Measurements from ENCODE around the gene NUP214.

The NUP214 gene

GRCh38 chr9:131227959-131228460 lies 102.6 kb downstream of the NUP214 start:
- no peak for DNase-seq (ENCODE audit: low read depth)
- no peak for TF ChIP-seq CTCF (IDR thresholded peaks at IDR 0.05; ENCODE audit: insufficient read depth, low read depth, low read length, missing control alignments)
- H3K4me3 ChIP-seq (ENCODE audit: low read length): no peak overlapping the region

DNA sequence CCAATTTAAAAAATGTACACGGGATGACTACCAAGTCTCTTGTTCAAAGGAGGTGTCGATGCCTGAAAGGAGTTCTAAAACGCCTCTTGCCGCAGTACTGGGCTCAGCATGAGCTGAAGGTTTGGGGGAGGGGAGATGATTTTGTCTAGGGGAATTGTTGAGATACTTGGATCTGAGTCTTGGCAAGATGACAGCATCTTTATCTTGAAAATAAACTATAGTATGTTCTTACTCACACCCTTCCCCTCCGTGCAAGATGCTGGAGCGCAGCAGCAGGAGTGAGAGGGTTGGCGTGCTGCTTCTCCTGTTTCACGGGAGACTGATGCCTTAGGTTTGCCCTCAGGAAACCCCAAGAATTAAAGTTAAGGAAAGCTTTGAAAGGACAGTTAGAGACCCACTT lies 103.6 kb downstream of the NUP214 start:
- no peak for TF ChIP-seq CTCF (IDR thresholded peaks at IDR 0.05; ENCODE audit: insufficient read depth, low read depth, low read length, missing control alignments)
- no peak for DNase-seq (ENCODE audit: low read depth)
- no peak overlapping the region for H3K4me3 ChIP-seq (ENCODE audit: low read length)

GRCh38 chr9:131233556-131233955 lies 108.2 kb downstream of the NUP214 start:
- TF ChIP-seq CTCF (IDR thresholded peaks at IDR 0.05; ENCODE audit: insufficient read depth, low read depth, low read length, missing control alignments): no peak
- no peak overlapping the region for H3K4me3 ChIP-seq (ENCODE audit: low read length)
- DNase-seq (ENCODE audit: low read depth): no peak

DNA sequence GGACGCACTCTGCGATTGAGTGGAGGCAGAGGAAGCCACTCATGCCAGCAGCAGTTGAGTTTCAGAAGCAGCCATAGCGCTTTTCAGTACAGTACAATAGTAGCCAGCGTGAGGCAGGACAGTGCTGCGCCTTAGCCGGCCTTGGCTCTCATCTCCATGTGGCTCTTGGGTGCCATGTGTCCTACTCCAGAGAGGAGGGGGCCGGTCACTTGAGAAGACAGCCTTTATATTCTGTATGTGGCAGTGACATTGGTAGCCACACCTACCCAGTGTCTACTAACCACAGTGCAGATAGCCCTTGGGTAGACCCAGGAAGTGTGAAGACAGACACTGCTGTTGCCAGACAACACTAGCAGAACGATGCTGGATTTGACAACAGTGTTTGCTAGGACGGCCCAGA lies 108.6 kb downstream of the NUP214 start:
- no peak for DNase-seq (ENCODE audit: low read depth)
- H3K4me3 ChIP-seq (ENCODE audit: low read length): no peak overlapping the region
- TF ChIP-seq CTCF (IDR thresholded peaks at IDR 0.05; ENCODE audit: insufficient read depth, low read depth, low read length, missing control alignments): no peak

DNA sequence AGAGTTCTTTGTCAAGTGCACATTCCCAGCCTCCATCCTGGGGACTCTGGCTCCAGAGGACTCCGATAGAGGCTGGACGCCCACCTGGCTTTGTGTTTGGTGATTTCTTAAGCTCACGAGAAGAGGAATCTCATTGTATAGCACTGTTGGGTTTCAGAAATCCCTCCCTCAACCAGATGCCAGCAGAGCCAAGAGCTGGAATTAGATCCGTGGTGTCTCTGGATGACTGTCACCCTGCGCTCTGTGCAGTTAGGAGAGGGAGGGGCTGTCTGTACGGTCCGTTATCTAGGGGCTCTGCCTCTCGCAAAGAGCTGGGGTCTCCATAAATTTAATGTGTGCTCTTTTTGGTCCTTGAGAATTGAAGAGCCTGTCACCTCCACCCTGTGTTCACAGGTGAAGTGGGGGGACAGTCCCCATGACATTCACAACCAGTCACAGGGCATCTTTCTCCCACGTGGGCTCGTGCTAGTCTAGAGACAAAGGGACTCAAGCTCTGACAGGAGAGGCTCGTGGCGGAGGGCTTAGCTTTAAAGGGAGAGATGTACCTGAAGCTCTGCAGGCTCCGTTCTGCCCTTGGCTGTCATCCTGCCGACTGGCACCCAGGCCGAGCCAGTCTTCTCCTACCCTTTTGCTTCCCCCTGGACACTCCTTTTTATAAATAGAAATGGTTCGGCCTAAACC lies 109.6 kb downstream of the NUP214 start:
- no peak overlapping the region for H3K4me3 ChIP-seq (ENCODE audit: low read length)
- DNase-seq (ENCODE audit: low read depth): no peak

DNA sequence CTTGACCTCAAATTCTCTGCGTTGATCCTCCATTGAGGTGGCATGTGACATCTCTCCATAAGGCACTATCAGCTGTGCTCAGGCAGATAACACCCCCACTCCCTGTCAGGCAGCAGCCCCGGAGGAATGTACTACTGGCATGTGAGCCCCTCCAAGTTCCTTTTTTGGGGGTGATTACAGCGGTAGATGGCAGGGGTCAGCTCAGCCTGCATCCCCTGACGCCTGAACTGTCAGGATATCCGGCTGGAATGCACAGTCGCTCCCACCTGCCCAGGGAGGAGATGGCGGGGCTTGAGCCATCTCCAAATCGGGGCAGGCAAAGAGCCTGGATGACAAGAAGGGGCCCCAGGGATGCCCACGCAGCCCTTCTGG lies 110.1 kb downstream of the NUP214 start:
- DNase-seq (ENCODE audit: low read depth): no peak
- H3K4me3 ChIP-seq (ENCODE audit: low read length): no peak overlapping the region
- TF ChIP-seq CTCF (IDR thresholded peaks at IDR 0.05; ENCODE audit: insufficient read depth, low read depth, low read length, missing control alignments): no peak

More for the DNA sequence above, 109.6 kb downstream of the NUP214 start:
- no peak for TF ChIP-seq CTCF (IDR thresholded peaks at IDR 0.05; ENCODE audit: insufficient read depth, low read depth, low read length, missing control alignments)

- H3K4me3 ChIP-seq (ENCODE audit: low read length): no peak overlapping the region
- no peak for DNase-seq (ENCODE audit: low read depth)
- TF ChIP-seq CTCF (IDR thresholded peaks at IDR 0.05; ENCODE audit: insufficient read depth, low read depth, low read length, missing control alignments): no peak
Observed at GRCh38 chr9:131236161-131236560, 110.8 kb downstream of the NUP214 start.
